ENCODE data around the gene UBQLN4.
A peak's percentile ranks its signal among the peaks of the same experiment; 100 is the strongest.

The UBQLN4 gene

DNA sequence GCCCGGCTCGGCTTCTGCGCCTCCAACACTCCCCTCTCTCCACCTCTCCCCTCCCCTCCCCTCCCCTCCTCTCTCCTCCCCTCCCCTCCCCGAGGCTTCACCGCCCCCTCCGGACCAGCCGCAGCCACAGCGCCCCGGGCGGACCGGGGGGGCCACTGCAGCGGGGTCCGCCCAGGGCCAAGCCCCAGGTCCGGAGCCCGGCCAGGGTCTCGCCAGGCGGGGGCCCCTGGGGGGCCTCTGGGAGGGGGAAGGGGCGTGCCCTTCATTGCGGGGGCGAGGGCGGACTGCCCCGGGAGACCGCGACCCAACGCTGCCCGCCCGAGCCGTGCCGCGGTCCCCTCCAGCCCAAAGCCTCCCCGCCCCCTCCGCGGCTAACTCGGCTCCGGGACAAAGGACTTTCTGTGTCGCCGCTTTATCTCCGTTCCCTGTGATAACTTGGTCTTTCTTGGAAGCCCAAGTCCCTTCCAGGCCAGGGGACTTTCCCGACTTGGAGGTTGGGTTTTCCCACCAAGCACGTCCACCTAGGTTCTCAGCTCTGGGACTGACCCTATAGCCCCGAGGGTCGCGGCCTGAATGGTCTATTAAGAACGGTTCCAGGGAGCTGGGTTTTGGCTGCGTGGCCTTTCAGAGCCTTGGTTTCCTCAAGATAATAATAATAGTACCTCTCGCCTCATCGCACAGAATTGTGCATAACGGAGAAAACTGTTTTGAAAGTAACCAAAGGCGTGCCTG, at the start of gene UBQLN4:
Gene UBQLN4, minus strand, starts transcription at position 31 of the 732 bp plus-strand sequence. CDS start 97 bp downstream, outside the sequence.
- no peak for FAIRE-seq

GRCh38 chr1:156102633-156103511, 49.3 kb upstream of the UBQLN4 start:
- no peak for FAIRE-seq

DNA sequence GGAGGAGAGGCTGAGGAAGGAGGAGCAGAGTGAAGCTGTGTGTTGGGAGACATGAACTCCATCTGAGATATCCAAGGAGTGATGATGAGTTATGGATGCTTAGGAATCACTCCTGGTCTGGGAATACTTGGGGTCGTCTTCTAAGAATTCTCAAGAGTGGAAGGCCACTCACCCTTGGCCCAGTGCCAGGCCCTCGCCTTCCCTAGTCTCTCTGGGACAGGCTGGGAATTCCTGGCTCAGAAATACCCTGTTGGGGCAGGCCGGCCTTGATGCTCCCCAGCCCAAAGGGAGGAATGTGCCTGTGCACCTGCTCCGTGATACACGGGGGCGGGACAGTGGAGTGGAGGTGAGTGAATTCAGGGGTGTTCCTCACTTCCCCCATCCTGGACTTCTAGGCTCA, 48.3 kb upstream of the UBQLN4 start:
- FAIRE-seq, result no peak

DNA sequence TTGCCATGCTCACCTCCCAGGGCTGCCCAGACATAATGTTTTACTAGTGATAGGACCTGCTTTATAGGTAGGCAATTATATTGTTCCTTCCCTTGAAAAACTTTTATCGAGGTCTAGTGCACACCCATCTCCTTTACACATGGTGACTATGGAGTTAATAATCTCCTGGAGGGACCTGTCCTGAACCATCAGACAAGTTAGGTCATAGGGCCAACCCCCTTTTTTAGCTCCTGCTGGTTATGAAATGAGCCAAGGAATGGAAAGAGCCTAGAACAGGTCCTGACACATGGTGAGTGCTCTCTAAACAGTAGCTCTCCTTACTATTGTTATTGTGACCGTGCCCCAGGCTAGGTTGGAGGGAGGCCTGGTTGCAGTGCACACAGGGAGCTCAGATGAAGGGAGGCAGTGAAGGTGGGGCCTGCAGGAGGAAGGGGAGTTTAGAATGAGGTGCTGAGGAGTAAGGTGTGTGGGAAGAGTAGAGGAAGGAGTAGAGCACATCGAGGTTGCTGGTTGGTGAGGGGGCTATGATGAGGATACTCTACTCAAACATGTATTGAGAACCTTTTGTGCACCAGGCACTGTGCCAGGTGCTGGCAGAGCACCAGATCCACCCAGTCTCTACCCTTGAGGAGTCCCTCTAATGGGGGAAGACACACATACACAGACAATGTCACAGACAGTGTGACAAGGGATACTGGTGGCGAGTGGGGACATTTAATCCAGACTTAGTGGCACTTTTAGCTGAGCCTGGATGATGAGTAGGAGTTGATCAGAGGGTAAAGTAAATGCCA, 46.8 kb upstream of the UBQLN4 start:
- no peak for FAIRE-seq

- no peak for FAIRE-seq
Measured at GRCh38 chr1:156099282-156099681, 45.7 kb upstream of the UBQLN4 start.

GRCh38 chr1:156098784-156099183, 45.2 kb upstream of the UBQLN4 start:
- no peak for FAIRE-seq

- FAIRE-seq, result no peak
Measured at GRCh38 chr1:156097499-156098178, 44.0 kb upstream of the UBQLN4 start.

DNA sequence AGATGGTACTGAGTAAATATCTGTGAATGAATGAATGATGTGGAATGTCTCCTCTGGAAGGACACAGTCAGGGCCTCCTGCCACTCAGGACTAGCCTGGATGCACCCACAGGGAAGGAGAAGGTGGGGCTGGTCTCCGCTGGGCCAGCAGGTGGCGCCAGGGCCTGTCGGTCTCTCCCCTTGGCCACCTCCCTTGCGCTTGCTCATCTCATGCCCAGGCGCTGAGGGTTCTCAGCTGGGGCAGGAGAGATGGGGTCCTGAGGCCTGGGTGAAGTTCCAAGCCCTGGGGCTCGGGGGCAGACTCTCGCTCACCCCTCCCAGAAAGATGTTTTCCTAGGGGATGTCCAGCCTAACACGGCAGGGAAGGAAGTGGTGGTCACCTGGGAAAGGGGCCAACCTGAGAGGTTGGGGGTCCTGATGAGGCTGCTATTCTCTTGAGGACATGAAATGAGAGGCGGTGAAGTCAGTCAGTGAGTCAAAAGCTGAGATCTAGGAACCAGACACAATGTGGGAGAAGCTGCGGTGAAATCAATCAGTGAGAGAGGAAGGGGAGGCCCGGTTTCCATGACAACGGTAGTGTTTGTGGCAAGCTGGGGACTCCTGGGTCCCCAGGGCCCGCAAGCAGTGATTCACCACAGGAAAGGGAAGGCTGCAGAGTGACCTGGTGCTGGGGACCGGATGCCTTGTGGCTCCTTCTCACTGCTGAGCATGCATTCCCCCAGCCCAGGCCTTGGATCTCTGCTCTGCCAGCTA, 43.2 kb upstream of the UBQLN4 start:
- no peak for FAIRE-seq

- FAIRE-seq, result no peak
Measured at GRCh38 chr1:156095906-156096508, 42.4 kb upstream of the UBQLN4 start.

GRCh38 chr1:156091610-156092009, 38.0 kb upstream of the UBQLN4 start:
- FAIRE-seq, result no peak

GRCh38 chr1:156090840-156091188, 37.2 kb upstream of the UBQLN4 start:
- FAIRE-seq, result peak; percentile 69

- FAIRE-seq, result no peak
Measured at GRCh38 chr1:156090138-156090839, 36.7 kb upstream of the UBQLN4 start.

- no peak for FAIRE-seq
Measured at GRCh38 chr1:156089704-156090103, 36.1 kb upstream of the UBQLN4 start.

DNA sequence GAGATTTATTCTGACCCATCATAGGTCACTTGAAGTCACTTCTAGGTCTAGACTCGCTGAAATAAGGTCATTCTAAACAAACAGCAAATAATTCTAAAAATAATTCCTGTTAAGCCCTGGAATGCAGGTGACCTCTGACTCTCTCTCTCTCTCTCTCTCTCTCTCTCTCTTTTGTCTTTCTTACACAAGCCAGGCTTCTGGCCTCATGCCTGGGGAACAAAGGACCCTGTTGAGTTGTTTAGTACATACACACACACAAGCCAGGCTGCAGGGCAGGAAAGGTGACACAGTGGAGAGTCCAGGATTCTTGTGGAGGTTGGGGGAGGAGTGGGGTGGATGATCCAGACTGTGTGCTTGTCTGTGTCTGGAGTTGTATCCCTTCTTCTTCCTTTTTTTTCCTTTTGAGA, 32.7 kb upstream of the UBQLN4 start:
- FAIRE-seq, result no peak

DNA sequence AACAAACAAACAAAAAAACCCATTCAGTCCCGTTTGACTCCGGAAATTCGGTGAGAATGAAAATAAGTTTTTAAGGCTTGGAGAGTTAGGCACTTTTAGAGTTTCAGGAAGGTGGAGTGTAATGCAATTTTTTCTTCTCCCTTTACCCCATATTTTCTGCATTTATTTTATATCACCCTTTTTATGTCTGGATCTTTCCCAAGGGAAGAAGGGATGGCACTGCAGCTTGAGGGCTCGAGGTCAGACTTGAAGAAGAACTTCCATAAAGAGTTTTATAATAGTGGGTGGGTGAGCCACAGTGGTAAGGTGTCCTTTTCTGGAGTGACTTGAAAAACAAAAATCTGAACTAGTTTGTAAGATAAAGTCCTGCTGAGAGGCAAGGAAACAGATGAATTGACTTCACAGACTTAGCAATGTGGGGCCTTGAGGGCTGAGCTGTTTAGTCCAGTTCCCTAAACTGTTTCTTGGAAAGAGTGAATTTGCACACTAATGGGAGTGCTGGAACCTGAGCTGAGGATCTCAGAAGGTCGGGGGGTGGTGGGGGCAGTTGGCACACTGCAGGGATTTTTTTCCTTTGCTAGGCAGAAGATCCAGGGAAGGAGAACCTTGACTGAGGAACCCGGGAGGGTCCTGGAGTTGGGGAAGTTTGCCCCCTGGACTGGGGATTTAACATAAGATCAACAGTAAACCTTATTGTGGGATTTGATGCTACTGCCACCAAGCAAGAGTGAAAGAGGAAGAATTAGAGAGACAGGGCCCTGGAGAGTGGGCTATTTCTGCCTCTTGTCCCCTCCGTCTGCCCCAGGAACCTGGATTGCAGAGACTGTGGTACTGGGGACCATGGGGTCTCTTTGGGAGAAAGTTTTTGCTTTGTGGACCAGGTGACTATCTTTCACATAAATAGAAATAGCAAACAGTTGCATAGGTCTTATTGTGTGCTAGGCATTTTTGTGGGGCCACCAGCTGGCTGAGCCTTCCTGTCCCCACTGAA, 30.5 kb upstream of the UBQLN4 start:
- no peak for FAIRE-seq

DNA sequence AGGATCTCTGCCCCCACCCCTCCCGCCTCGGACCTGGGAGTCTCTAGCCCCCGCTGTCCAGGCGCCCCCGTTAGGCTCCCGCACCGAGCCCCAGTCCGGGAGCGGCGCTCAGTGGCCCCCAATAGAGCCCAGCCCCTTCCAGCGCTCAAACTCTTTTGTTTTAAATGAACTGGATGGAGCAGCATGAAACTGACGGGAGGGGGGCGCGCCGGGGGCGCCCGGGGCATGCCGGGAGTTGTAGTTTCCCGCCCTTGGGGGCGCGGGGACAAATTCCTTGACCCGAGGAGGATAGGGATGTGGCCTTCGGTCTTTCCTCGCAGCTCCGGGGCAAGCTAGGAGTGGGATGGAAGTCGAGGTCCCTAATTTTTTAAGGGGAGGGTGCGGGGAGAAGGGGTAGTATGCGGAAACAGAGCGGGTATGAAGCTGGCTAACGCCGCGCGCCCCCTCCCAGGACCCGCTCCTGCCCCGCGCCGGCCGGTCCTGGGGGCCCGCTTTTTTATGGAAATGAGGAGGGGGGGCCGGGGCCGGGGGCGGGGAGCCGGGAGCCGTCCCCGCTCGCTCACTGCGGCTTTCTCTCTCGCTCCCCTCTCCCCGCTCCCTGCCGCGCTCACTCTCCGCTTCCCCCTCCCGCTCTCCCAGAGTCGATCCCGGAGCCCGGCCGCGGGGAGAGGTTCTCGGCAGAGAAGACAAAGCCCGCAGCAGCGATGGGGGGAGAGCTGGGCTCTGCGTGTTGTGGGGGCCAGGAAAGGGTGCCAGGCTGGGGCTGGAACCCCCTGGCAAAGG, 28.9 kb upstream of the UBQLN4 start, which contains the start of gene MEX3A:
Gene MEX3A, minus strand, starts transcription at position 157 of the 783 bp plus-strand sequence. CDS start 467 bp downstream, outside the sequence.
- peak; percentile 67 for FAIRE-seq

GRCh38 chr1:156081917-156082308, 28.3 kb upstream of the UBQLN4 start:
- FAIRE-seq, result no peak

GRCh38 chr1:156081180-156081916, 27.8 kb upstream of the UBQLN4 start:
- FAIRE-seq, result no peak
